ENCODE measurements around the gene DAPK2.

Gene DAPK2

GRCh38 chr15:63979262-63979793 is 67.0 kb downstream of the DAPK2 start:
- TF ChIP-seq, protein P1, sequence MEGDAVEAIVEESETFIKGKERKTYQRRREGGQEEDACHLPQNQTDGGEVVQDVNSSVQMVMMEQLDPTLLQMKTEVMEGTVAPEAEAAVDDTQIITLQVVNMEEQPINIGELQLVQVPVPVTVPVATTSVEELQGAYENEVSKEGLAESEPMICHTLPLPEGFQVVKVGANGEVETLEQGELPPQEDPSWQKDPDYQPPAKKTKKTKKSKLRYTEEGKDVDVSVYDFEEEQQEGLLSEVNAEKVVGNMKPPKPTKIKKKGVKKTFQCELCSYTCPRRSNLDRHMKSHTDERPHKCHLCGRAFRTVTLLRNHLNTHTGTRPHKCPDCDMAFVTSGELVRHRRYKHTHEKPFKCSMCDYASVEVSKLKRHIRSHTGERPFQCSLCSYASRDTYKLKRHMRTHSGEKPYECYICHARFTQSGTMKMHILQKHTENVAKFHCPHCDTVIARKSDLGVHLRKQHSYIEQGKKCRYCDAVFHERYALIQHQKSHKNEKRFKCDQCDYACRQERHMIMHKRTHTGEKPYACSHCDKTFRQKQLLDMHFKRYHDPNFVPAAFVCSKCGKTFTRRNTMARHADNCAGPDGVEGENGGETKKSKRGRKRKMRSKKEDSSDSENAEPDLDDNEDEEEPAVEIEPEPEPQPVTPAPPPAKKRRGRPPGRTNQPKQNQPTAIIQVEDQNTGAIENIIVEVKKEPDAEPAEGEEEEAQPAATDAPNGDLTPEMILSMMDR (IDR thresholded peaks at IDR 0.05; ENCODE audit: extremely low read depth, missing control alignments): no peak
- no peak for DNase-seq (ENCODE audit: low spot score)

DNA sequence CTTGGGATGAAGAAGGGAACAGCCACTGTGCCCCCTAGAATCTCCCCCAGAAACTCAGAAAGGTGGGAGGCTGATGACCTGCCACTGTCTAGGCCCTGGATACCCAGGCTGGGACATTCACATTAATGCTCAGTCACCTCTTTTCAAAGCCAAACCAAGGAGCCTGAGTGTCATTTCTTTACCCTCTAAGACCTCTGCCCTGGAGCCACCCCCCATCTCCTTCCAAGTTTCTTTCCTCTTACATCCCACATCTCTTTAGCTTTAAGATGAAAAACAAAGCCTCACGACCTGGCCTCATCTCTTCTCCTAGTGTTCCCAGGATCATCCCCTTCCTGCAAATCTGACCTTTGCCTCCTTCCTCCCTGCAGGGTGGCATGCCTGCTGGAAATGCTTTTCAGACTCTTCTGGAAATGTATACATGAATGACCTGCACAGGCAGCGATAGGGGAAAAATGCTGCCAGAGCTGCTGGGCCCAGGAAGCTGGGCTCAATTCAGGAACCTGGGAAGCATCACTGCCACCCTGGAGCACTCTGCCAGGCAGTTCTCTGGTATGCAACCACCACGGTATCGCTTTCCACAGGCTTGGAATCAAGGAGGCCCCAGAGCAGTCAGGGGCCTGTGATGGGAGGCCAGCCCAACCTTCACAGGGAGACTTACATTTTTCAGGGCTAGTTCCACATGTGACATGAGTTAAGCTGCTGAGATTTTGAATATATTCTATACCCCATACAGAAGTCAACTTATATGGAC is 67.6 kb downstream of the DAPK2 start:
- no peak for DNase-seq (ENCODE audit: low spot score)
- TF ChIP-seq, protein P1 (IDR thresholded peaks at IDR 0.05; ENCODE audit: extremely low read depth, missing control alignments): no peak

DNA sequence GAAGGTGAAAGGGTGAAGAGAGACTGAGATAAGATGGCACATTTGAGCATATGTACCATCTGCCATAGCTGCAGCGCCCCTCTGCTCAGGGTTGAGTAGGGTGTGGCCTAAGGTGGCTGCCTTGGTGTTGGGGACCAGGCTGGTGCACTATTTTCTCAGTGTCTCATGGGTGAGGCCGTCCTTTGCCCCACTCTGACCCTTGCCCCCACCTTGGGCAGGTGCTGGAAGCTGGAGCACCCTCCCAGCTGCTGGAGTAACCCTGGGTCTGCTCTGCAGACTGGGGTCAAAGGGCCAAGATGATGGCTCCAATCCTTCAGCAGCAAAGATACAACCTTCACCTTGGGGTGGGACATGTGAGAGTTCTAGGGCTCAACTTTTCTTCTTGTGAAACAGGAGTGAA is 69.2 kb downstream of the DAPK2 start:
- TF ChIP-seq, protein P1 (IDR thresholded peaks at IDR 0.05; ENCODE audit: extremely low read depth, missing control alignments): no peak
- DNase-seq (ENCODE audit: low spot score): no peak

DNA sequence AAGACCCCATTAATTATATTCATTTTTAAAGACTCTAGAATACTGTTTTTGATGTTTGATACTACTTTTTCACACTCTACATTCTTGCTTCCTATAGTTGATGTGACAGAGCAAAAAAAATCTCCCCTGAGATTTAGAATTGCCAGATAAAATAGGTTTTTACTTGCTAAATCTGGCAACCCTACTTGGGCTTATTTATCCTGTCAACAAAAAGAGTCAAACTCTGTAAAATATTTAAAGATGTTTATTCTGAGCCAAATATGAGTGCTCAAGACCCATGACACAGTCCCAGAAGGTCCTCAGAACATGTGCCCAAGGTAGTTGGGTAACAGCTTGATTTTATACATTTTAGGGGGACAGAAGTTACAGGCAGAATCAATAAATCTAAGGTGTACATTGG is 72.3 kb downstream of the DAPK2 start:
- TF ChIP-seq, protein P1 (IDR thresholded peaks at IDR 0.05; ENCODE audit: extremely low read depth, missing control alignments): no peak
- DNase-seq (ENCODE audit: low spot score): no peak

DNA sequence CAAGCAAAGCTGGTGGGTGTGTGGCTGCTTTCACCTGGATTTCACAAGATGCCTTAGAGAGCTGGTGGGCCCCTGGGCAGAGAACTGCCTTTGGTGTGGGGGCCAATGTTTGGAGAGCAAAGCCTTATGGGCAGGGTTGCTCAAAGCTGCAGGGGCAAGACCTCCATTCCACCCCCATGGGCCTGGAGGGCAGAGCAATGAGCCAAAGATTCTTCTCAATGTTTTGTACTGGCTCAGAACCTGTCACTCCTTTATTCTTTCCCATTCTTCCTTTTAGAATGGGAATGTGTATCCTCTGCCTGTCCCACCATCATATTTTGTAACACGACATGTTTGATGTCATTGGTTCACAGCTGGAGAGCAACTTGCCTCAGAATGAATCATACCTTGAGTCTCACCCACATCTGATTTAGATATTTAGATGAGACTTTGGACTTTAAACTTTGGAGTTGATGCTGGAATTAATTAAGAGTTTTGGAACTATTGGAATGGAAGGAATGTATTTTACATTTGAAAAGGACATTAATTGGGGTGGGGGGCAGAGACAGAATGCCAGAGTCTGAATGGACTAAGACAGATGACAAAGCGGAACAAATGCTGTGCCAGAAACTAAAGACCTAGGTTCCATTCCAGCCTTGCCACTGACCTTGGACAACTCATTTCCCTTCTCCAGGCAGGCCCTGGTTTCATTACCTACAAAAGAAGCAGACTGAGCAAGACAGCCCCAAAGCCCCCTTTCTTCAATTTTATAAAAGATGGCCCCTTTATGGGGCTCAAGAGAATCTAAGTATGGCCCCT is 72.9 kb downstream of the DAPK2 start:
- no peak for DNase-seq (ENCODE audit: low spot score)
- TF ChIP-seq, protein P1 (IDR thresholded peaks at IDR 0.05; ENCODE audit: extremely low read depth, missing control alignments): no peak

DNA sequence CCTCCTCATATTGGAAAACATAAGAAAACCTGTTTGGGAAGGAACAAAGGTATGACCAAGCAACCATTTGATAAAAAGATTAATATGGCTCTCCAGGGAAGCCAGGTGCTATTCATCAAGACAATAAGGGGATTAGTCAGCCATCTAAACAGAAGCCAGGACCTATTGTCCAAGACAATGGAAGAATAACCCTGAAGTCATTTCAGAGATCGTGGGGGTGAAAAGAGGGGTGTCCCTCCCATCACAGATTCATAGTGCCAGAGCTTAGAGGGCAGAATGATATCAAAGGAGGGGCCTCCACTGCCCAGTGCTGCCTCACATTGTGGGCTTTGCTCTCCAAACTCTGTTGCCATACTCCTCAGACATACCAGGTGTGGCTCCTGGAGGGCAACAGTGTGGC is 73.5 kb downstream of the DAPK2 start:
- TF ChIP-seq, protein P1 (IDR thresholded peaks at IDR 0.05; ENCODE audit: extremely low read depth, missing control alignments): no peak
- DNase-seq (ENCODE audit: low spot score): no peak

DNA sequence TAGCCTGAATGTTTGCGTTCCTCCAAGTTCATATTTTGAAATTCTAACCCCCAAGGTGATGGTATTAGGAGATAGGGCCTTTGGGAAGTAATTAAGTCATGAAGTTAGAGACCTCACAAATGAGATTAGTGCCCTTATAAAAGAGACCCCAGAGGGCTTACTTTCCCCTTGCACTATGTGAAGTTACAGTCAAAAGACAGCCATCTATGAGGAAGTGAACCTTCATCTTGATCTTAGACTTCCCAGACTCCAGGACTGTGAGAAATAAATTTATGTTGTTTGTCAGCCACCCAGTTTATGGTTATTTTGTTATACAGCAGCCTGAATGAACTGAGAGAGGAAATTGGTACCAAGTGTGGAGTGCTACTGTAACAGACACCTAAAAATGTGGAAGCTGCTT is 74.4 kb downstream of the DAPK2 start:
- TF ChIP-seq, protein P1 (IDR thresholded peaks at IDR 0.05; ENCODE audit: extremely low read depth, missing control alignments): no peak
- no peak for DNase-seq (ENCODE audit: low spot score)
